ENCODE data around the gene TSPEAR.
"Not testable (repeated sequence)": the region's sequence is repeated elsewhere in the genome, so short reads cannot be mapped to it uniquely, and the experiment has no call there.

TSPEAR gene

GRCh38 chr21:44623575-44623974 is 87.8 kb downstream of the TSPEAR start:
- FAIRE-seq, result no peak

GRCh38 chr21:44619886-44620285 is 91.5 kb downstream of the TSPEAR start:
- no peak for FAIRE-seq

GRCh38 chr21:44618909-44619308 is 92.5 kb downstream of the TSPEAR start:
- no peak for FAIRE-seq

GRCh38 chr21:44618504-44618903 is 92.9 kb downstream of the TSPEAR start:
- no peak for FAIRE-seq

- no peak for FAIRE-seq
These were observed 94.3 kb downstream of the TSPEAR start for GRCh38 chr21:44617071-44617501.

- FAIRE-seq, result no peak
These were observed 94.8 kb downstream of the TSPEAR start for GRCh38 chr21:44616591-44616926.

GRCh38 chr21:44615911-44616590 is 95.3 kb downstream of the TSPEAR start:
- no peak for FAIRE-seq

- no peak for FAIRE-seq
These were observed 95.9 kb downstream of the TSPEAR start for GRCh38 chr21:44615466-44615865.

- FAIRE-seq, result no peak
These were observed 96.4 kb downstream of the TSPEAR start for GRCh38 chr21:44614961-44615391.

- no peak for FAIRE-seq
These were observed 97.2 kb downstream of the TSPEAR start for GRCh38 chr21:44614161-44614631.

- FAIRE-seq, result no peak
These were observed 97.8 kb downstream of the TSPEAR start for GRCh38 chr21:44613386-44614155.

GRCh38 chr21:44612669-44613229 is 98.6 kb downstream of the TSPEAR start:
- FAIRE-seq, result no peak

GRCh38 chr21:44612029-44612486 is 99.3 kb downstream of the TSPEAR start, which contains the start of gene KRTAP10-8:
Gene KRTAP10-8, plus strand, starts transcription at chr21:44612079. Its CDS starts 22 bp downstream, at chr21:44612101.
- no peak for FAIRE-seq

GRCh38 chr21:44611551-44611950 is 99.8 kb downstream of the TSPEAR start:
- FAIRE-seq, result no peak

GRCh38 chr21:44610157-44610843 is 101.1 kb downstream of the TSPEAR start:
- FAIRE-seq, result not testable (repeated sequence)

- no peak for FAIRE-seq
These were observed 102.2 kb downstream of the TSPEAR start for GRCh38 chr21:44609193-44609592.

GRCh38 chr21:44606495-44606894 is 104.9 kb downstream of the TSPEAR start:
- no peak for FAIRE-seq

- FAIRE-seq, result no peak
These were observed 107.5 kb downstream of the TSPEAR start for GRCh38 chr21:44603911-44604310.

- FAIRE-seq, result no peak
These were observed 108.1 kb downstream of the TSPEAR start for GRCh38 chr21:44603109-44603875.

- FAIRE-seq, result no peak
These were observed 108.9 kb downstream of the TSPEAR start for GRCh38 chr21:44602463-44602850.

GRCh38 chr21:44601596-44602462 is 109.5 kb downstream of the TSPEAR start:
- FAIRE-seq, result no peak

Measured in islet of Langerhans (tissue), 1 donor.